Choroid plexus epithelial cell (primary cell): ENCODE measurements around the gene AUH.

Experiments used
- DNase-seq: peaks from one replicate; pipeline ENCODE4 v3.0.0-alpha.2; 2010; ENCODE audit warnings: low read depth
- H3K4me3 ChIP-seq: 2 replicates; pipeline ENCODE4 v1.5.1; 2011; ENCODE audit warnings: low read depth, mild to moderate bottlenecking, control low read depth, low read length, moderate library complexity
- CTCF ChIP-seq: conservative IDR thresholded peaks from 2 replicates; pipeline ENCODE4 v1.5.1; 2011; ENCODE audit warnings: low read depth, mild to moderate bottlenecking, control low read depth, inconsistent platforms, low read length, moderate library complexity

The AUH gene

GRCh38 chr9:91192381-91193086 is 169.2 kb downstream of the AUH start:
- no peak overlapping the region for H3K4me3 ChIP-seq
- DNase-seq = peak; percentile 65
- no peak for TF ChIP-seq CTCF

GRCh38 chr9:91191411-91192380 is 170.0 kb downstream of the AUH start:
- no peak for DNase-seq
- H3K4me3 ChIP-seq = no peak overlapping the region
- TF ChIP-seq CTCF = no peak

- DNase-seq = no peak
- no peak for TF ChIP-seq CTCF
- H3K4me3 ChIP-seq = no peak overlapping the region
Observed at GRCh38 chr9:91190062-91190461, 171.7 kb downstream of the AUH start.

GRCh38 chr9:91188719-91189590 is 172.8 kb downstream of the AUH start:
- no peak for TF ChIP-seq CTCF
- H3K4me3 ChIP-seq = no peak overlapping the region
- no peak for DNase-seq

- DNase-seq = peak; percentile 75
- no peak for TF ChIP-seq CTCF
- H3K4me3 ChIP-seq = no peak overlapping the region
Observed at GRCh38 chr9:91187965-91188344, 173.8 kb downstream of the AUH start.

GRCh38 chr9:91187311-91187964 is 174.3 kb downstream of the AUH start:
- H3K4me3 ChIP-seq = no peak overlapping the region
- no peak for TF ChIP-seq CTCF
- DNase-seq = no peak
